HG03064 (cell line): ENCODE measurements around the gene ZNF778.
"Not testable (repeated sequence)": the region's sequence is repeated elsewhere in the genome, so short reads cannot be mapped to it uniquely, and the experiment has no call there.

Source experiments
- ATAC-seq: cut with Tn5 transposase; IDR thresholded peaks from one replicate; pipeline ENCODE4 v1.9.1; 2021; ENCODE audit warnings: low read depth; ENCODE audit not compliant: unreplicated experiment

The ZNF778 gene

GRCh38 chr16:89248196-89248982 lies 30.9 kb downstream of the ZNF778 start:
- ATAC-seq: no peak

- ATAC-seq: no peak
Measured at GRCh38 chr16:89253548-89254287, 36.2 kb downstream of the ZNF778 start.

- ATAC-seq: no peak
Measured at GRCh38 chr16:89256651-89257254, 39.2 kb downstream of the ZNF778 start.

DNA sequence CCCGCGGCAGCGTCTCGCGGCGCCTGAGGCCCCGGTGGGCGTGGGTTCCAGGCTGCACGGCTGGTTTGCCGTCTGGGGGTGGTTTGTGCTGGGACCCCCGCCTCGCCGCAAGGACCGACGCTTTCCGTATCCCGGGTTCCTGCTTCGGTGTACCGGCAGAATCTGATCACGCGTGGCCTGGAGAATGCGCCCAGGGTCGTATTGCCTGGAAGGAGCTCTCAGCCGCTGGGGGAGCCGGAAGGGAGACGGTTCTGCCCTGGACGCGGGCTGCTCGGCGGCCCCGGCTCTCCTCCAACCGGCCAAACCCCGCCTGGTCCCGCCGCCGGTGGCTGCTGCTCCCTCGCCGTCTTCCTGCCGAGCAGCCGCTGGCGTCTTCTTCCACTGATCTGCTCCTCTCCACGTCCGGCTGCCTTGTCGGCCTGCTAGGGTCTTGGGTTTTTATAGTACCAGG lies 39.8 kb downstream of the ZNF778 start:
- ATAC-seq: no peak

DNA sequence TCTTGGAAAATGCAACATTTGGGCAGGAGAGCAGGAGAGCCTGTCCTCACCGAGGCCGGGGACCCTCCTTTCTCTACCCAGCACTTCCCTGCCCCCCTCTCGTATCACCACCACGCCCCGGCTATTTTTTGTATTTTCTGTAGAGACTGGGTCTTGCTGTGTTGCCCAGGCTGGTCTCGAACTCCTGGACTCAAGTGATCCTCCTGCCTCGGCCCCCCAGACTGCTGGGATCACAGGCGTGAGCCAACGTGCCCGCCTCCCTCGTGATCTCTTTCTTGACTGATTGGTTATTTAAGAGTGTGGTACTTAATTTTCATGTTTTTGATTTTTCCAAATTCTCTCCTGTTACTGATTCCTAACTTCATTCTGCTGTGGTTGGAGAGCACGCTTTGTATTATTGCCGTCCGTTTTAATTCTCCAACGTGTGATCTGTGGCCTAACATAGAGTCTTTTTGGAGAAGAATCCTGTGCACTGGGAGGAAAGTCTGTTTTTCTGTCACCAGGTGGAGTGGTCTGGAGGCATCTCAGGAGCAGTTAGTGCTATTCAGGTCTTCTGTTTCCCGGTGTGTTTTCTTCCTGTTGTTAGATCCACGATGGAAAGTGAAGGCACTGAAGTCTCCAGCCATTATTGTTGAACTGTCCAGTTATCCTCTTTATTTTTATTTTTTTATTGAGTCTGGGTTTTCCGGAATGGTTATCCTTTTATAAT lies 40.4 kb downstream of the ZNF778 start:
- no peak for ATAC-seq

- ATAC-seq: not testable (repeated sequence)
Measured at GRCh38 chr16:89259901-89260300, 42.4 kb downstream of the ZNF778 start.

DNA sequence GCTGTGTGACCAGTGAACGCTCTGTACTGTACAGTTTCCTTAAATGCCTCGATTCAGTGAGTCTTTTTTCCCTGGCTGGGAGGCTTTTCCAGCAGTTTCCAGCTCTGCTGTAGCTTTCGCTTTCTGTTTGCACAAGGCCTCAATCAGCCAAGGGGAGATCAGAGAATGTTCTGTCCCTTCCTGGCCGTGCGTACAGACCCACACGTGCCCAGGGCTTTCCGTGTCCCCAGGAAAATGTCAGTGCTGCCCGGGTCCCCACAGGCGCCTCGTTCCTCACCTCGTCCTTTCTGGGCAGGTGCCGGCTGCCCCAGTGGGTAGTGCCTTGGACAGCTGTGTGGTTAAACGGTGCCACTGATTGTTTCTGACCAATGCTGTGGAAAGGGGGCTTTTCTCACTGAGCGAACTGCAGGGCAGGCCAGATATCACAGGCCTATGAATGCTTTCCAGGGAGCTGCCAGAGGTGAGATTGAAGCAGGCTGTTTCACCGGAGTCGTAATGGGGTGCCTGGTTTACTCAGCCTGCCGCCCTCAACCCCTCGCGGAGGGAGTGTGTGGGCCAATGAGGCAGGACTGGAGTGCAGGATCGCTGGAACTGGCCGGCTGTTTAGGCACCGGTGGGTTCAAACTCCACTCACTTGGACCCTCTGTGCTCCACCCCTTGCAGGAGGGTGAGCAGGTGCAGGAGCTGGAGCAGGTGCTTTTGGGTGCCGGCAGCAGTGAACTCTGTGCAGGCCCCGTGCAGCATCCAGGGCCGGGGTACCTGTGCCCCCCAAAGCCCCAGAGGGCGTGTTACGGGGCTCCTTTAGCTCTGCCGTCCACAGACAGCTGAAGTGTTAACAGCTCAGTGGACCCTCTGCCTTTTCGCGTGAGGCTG lies 44.4 kb downstream of the ZNF778 start:
- no peak for ATAC-seq

- no peak for ATAC-seq
Measured at GRCh38 chr16:89264800-89265550, 47.5 kb downstream of the ZNF778 start.

- ATAC-seq: no peak
Measured at GRCh38 chr16:89265647-89266046, 48.1 kb downstream of the ZNF778 start.

DNA sequence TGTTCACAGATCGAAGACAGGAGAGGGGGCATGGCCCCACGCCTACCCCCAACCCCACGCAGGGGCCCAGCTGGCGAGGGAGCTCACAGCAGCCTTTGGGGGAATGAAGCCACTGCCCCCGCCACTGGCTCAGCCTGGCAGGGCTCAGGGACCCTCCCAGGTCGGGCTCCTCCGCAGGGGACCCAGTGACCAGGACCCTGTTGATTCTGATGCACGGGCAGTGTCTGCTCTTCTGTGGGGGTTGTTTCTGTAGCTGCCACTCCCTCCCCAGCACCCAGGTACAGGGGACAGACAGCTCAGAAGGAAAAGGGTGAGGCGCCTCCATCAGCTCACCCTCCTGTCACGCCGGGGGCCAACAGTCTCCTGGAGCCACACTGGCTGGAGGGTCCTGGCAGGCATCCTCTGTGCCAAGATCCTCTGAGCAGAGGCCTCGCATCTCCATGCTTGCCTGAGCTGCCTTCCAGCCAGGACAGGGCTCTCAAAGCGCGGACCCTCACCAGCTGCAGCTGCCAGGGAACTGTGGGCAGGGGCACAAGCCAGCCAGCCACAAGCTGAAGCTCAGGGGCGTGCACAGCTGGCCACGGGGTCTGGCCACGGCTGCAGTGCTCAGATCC lies 49.1 kb downstream of the ZNF778 start:
- no peak for ATAC-seq

DNA sequence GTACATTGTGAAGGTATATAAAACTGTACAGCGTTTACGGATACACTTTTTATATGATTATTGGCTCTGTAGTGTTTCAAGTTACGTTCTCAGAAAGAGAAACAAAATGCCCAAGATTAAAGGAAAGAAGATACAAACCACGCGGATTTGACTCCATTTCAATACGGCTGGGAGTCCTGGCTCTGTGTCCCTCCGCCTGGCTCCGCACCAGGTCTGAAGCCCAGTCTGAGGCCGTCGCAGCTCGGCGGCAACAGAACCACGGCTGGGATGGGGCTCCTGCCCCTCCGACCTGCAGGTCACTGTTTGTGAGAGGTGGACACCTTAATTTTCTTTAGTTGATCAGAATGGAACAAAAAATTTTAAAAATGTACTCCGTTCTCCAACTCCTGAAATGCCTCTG lies 50.2 kb downstream of the ZNF778 start:
- ATAC-seq: not testable (repeated sequence)

DNA sequence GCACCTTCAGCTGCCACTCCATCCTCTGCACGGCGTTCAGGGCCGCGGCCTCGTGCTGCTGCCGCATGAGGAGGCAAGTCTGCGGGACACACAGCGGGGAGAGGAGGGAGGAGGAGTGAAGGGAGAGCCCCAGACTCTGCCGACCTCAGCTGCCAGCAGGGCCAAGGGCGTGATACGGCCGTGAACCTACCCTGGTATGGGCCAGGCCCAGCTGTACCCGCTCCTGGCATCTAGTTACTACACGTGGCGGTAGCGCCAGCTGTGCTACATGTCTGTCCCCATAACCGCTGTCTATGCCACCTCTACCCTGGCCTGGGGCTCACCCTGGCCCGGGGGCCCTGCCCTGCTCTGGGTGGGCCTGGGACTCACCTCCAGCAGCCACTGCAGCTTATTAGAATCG lies 51.1 kb downstream of the ZNF778 start:
- ATAC-seq: no peak

- ATAC-seq: no peak
Measured at GRCh38 chr16:89268987-89269735, 51.7 kb downstream of the ZNF778 start.

DNA sequence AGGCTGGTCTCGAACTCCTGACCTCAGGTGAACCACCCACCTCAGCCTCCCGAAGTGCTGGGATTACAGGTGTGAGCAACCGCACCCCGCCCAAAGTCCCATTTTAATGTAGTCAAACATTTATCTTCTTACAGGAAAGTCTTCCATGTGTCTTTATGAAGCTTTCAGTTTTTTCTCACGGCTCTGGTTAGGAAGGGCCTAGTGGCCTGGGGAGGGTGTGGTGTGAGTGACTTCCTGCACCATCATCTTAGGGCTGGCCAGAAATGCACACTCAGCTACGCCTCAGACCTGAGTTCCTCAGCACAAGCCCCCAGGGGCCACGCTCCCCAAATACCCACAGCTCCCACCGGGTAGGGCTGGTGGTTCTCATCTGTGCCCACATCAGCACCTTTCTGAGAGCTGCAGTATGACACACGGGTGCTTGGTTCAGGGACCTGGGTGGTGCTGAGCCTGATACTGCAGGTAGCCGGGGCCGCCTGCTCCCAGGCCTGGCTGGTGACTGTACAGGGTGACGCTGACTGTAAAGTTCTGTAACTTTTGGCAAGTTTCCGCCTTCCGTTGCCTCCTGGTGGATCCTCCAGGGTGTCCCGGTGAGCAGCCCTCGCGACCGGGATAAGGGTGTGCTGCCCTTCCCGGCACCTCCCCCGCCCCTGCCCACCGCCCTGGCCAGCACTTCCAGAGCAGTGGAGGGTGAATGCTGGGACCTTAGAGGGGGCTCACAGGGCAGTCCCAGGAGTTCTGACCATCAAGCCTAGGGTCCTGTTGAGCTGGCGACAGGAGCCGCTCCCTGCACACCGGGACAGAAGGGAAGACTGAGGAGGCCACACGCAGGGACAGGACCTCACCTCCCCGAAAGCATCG lies 52.5 kb downstream of the ZNF778 start:
- no peak for ATAC-seq

GRCh38 chr16:89270666-89271345 lies 53.3 kb downstream of the ZNF778 start:
- ATAC-seq: no peak

GRCh38 chr16:89272631-89273030 lies 55.1 kb downstream of the ZNF778 start:
- no peak for ATAC-seq
